SKM-1 treated with dmso at 0.1 percent for 144 hours (cell line): ENCODE results near the gene TNRC6C.
"Not testable (repeated sequence)": the region's sequence is repeated elsewhere in the genome, so short reads cannot be mapped to it uniquely, and the experiment has no call there.

Experiments
- DNase-seq: peaks from one replicate; lab custom pipeline; 2025; ENCODE audit not compliant: unreplicated experiment; lab: John Stamatoyannopoulos, UW

TNRC6C gene

GRCh38 chr17:78133971-78134898, 175.7 kb downstream of the TNRC6C start:
- peak; percentile 28 for DNase-seq

- DNase-seq: no peak
Measured at GRCh38 chr17:78134899-78135385, 176.4 kb downstream of the TNRC6C start.

GRCh38 chr17:78135858-78136500, 177.5 kb downstream of the TNRC6C start:
- no peak for DNase-seq

DNA sequence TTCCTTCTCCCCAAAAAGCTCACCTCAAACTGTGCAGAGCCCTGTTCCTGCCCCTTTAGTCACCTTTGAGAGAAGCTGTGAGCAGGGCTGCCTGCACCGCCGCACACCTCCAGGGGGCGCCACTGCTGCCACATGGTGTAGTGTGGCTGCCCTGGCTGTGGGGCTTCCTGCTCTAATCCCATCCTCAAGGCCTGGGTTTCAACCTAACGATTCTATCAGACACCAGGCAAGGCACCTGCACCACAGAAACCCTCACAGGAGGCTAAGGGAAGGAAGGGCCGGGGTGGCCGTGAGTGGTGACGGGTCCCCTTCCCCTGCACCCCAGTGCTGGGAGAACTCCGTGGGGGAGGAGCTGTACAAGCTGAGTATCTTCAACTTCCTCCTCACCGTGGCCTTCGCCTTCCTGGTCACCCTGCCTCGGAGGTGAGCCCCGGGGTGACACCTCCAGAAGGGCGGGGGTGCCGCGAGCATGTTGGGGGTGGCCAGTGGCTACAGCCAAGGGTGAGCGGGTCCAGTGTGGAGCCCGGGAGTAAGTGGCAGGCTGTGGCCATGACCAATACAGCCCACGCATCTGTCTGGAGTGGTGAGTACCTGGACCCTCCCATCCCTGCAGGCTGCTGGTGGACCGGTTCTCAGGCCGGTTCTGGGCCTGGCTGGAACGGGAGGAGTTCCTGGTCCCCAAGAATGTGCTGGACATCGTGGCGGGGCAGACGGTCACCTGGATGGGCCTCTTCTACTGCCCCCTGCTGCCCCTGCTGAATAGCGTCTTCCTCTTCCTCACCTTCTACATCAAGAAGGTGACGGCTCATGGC, 179.1 kb downstream of the TNRC6C start:
- DNase-seq: peak; percentile 78

GRCh38 chr17:78138204-78139060, 179.9 kb downstream of the TNRC6C start:
- DNase-seq: no peak

GRCh38 chr17:78139861-78140168, 181.3 kb downstream of the TNRC6C start:
- DNase-seq: not testable (repeated sequence)

DNA sequence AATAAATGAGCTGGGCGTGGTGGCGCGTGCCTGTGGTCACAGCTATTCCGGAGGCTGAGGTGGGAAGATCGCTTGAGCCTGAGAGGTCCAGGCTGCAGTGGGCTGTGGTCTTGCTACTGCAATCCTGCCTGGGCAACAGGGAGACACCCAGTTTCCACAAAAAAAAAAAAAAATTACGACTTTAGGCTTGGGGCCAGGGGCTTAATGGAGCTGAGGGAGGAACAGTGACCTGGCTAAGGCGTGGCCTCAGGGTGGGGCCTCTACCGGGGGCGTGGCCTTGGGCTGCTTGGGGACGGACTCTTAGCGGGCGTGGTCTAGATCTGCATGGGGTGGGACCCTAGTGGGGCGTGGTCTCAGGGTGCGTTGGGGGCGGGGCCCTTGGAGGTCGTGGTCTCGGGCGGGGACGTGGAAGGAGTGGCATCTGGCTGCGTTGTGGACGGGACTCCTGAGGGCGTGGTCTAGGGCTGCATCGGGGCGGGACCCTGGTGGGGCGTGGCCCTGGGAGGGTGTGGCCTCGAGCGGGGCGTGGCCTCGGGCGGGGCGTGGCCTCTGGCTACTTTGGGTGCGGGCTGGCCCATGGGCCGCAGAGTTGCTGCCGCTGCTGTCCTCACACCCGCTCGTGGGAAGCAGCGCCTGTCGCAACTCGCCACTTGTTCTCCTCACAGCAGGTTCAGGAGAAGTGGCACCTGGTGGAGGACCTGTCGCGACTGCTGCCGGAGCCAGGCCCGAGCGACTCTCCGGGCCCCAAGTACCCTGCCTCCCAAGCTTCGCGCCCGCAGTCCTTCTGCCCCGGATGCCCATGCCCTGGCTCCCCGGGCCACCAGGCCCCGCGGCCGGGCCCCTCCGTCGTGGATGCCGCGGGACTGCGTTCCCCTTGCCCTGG, 181.9 kb downstream of the TNRC6C start:
- DNase-seq: peak; percentile 96

DNA sequence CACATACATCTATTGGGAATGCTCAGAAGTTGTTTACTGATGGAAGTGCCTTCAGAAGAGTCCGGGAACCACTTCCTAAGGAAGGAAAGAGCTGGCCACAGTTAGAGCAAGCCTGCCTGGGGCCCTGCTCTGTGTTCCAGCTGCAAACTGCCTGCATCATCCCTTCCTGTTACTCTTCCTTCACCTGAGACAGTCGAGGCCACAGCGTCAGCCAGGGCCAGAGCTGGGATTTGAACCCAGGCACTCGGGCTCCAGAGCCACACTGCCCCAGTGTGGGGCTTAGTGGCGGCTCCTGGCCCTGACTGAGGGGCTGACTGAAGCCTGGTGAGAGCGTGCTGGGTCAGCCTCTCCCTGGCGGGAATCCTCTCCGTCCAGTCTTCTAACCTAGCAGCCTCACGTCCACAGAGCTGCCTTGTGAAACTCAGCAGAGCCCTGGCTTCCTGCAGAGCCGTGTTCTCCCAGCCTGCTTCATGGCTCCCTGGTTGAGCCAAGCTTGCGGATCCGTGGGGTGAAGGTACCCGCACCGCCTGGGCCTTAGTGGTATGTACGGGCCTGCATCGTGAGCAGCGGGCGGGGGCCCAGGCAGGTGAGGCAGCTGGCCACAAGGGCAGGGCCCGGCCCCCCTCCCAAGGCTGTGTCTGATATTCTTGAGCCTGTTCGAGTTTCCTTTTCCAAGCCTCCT, 183.1 kb downstream of the TNRC6C start:
- DNase-seq: no peak

- DNase-seq: no peak
Measured at GRCh38 chr17:78142119-78142861, 183.8 kb downstream of the TNRC6C start.

DNA sequence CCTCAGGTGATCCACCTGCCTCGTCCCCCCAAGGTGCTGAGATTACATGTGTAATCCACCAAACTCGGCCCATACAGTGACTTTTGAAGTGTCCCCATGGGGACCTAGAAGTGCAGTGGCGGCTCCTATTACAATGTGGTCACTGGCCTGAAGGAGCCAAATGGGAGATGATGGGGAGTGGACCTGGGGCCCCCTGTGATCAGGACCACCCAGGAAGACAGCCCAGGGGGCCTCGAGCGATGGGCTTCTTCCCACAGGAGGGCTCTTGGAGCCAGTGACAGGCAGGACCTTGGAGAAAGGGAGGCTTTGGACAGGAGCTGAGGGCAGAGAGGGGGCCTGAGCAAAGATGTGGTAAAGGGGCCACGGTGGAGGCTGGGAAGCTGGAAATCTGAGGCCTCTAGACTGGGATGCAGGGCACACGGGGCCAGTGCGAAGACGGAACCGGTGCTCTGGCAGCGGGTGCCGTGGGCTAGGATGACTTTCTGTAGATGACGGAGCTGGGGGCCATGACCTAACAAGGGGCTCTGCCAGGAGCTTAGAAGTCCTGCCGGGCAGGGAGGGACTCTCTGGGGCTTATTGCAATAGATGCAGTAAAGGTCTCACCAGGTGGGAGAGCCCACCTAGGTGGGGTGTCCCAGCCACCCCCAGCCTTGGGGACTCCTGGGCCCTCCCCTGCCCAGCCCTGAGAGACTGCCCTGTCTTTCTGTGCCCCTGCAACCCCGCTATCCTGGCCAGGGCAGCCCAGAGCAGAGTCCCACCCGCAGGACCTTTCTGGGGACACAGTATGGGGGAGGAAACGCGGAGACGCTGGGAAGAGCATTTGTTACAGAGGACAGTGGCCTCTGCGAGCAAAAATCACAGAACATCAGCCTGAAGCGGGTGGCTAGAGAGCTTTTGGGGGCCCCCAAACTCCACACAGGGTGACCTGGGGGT, 185.0 kb downstream of the TNRC6C start:
- DNase-seq: no peak

- peak; percentile 95 for DNase-seq
Measured at GRCh38 chr17:78144147-78144719, 185.7 kb downstream of the TNRC6C start.

DNA sequence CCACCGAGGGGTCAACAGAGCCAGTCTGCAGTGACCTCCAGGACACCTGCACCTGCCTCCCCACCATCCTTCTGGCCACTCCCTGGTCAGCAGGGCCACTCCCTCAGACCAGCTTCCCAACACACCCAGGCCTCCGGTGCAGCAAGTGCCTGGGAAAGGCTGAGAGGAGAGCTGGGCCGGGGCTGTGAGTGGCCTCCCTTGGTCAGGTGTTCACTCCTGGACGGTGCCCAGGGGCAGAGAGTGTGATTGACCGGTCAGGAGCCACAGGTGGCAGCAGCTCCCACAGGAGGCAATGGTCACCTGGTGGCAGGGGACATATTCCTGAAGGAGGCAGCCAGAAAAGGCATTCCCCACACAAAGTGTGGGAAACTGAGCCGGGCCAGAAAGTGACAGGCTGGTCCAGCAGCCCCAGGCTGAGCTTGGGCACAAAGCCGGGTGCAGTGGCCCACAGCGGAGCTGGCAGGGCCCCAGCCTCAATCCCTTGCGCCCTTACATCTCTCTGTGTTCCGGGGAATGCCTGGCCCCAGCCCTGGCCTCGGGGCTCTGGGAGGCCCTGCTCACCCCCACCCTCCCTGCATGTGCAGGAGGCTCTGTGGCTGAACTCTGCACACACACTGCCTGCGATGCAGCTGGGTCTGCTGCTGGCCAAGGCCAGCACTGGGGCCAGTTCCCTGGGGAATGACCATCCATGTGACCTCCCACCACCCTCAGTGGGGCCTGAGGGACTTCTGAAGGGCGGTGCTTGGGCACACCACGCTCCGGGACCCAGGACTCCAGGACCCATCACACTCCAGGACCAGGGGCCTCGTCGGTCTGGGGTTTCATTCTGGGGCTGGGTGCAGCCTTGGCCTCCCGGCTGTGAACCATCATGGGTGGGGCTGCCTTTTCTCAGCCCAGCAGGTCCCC, 186.5 kb downstream of the TNRC6C start:
- no peak for DNase-seq

- DNase-seq: no peak
Measured at GRCh38 chr17:78146471-78146869, 188.0 kb downstream of the TNRC6C start.

GRCh38 chr17:78146881-78147280, 188.4 kb downstream of the TNRC6C start:
- no peak for DNase-seq

DNA sequence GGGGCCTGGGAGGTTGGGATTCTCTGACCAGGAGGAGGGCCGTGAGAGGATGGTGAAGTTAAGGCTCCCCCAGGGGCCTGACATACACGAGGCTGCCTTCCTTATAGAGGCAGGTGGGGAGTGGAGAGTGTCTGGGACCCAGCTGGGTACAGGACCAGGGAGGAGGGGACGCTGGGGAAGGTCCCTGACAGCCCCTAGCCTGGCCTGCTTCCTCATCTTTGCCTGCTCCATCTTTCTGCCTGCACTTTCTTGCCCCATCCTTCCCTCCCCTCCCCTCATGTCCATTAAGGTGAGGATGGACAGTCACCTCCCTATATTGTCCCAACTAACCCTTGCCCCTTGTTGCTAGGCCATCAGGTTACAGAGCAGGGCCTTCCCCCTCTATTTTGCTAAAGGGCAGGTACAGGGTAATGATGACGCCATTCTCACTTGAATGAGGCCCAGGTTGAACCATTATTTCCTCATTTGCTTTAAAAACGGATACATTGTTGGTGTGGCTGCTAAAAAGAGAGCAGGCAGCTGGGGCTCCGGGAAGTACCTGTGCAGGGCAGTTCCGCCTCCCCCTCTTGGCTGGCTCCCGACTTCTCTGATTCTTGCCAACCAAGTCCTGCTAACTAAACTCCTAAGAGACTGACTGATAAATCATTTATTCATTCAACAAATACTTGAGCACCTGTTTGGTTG, 189.0 kb downstream of the TNRC6C start:
- peak; percentile 54 for DNase-seq
